HEK293 (cell line): ENCODE measurements around the gene NCOA3.

Experiments
- CTCF ChIA-PET: fragments of 350-600 bp; formaldehyde crosslinking; extraction: SDS; loops from one replicate; lab custom pipeline; 2021; ENCODE audit warnings: antibody characterized with exemption; lab: Yijun Ruan, JAX
- POLR2A ChIA-PET: fragments of 300-600 bp; formaldehyde crosslinking; extraction: SDS; loops from one replicate; lab custom pipeline; 2020; ENCODE audit warnings: antibody characterized with exemption, inconsistent platforms; lab: Yijun Ruan, JAX
- H3K27ac ChIP-seq: fragments of 200-500 bp; sonication (Bioruptor generic); 2 replicates; pipeline ENCODE4 v1.5.1; 2014; ENCODE audit warnings: low read depth, low read length, control low read depth, inconsistent platforms; ENCODE audit errors: extremely low read depth
- H3K36me3 ChIP-seq, 2 experiments: fragments of 200-500 bp in 1 of 2; sonication (Bioruptor generic) in 1 of 2; 1 replicate in 1 of 2; 2 replicates in 1 of 2; pipeline ENCODE4 v1.5.1; 2014 to 2017; ENCODE audit warnings: inconsistent platforms in 2 of 2, low read length in 2 of 2; ENCODE audit not compliant: control insufficient read depth in 2 of 2, insufficient read depth in 1 of 2
- H3K4me1 ChIP-seq: fragments of 200-500 bp; sonication (Bioruptor generic); 2 replicates; pipeline ENCODE4 v1.5.1; 2014; ENCODE audit warnings: mild to moderate bottlenecking, low read length, inconsistent platforms; ENCODE audit not compliant: control insufficient read depth, insufficient read depth
- H3K4me3 ChIP-seq: 2 replicates; pipeline ENCODE4 v1.5.1; 2011; ENCODE audit warnings: low read depth, mild to moderate bottlenecking, control low read depth, low read length, moderate library complexity
- H3K9me3 ChIP-seq: fragments of 200-500 bp; sonication (Bioruptor generic); 2 replicates; pipeline ENCODE4 v1.5.1; 2014; ENCODE audit warnings: low read depth, low read length, inconsistent platforms; ENCODE audit not compliant: control insufficient read depth, insufficient read depth
- ATF2 ChIP-seq: fragments of 450-650 bp; formaldehyde crosslinking; IDR thresholded peaks from 2 replicates; pipeline ENCODE4 v1.5.1; 2016; ENCODE audit warnings: missing biosample characterization, missing genetic modification characterization, low read depth
- BCL6B ChIP-seq: fragments of 450-650 bp; formaldehyde crosslinking; IDR thresholded peaks from 2 replicates; pipeline ENCODE4 v1.5.1; 2017; ENCODE audit warnings: missing biosample characterization, missing genetic modification characterization
- KLF1 ChIP-seq: fragments of 450-650 bp; formaldehyde crosslinking; IDR thresholded peaks from 2 replicates; pipeline ENCODE4 v1.5.1; 2016; ENCODE audit warnings: missing biosample characterization, missing genetic modification characterization
- PRDM1 ChIP-seq: fragments of 450-650 bp; formaldehyde crosslinking; IDR thresholded peaks from 2 replicates; pipeline ENCODE4; 2016; ENCODE audit warnings: missing biosample characterization, missing genetic modification characterization
- PRDM2 ChIP-seq: fragments of 450-650 bp; formaldehyde crosslinking; IDR thresholded peaks from 2 replicates; pipeline ENCODE4 v1.5.1; 2016; ENCODE audit warnings: missing biosample characterization, missing genetic modification characterization, borderline replicate concordance
- TCF7L2 ChIP-seq: IDR thresholded peaks from 2 replicates; pipeline ENCODE4 v1.6.1; 2011; ENCODE audit warnings: low read depth, mild to moderate bottlenecking, inconsistent platforms, low read length, moderate library complexity, borderline replicate concordance
- YY1 ChIP-seq: fragments of 450-650 bp; formaldehyde crosslinking; IDR thresholded peaks from 2 replicates; pipeline ENCODE4 v1.5.1; 2018; ENCODE audit warnings: missing biosample characterization, missing genetic modification characterization
- ZBTB48 ChIP-seq: fragments of 450-650 bp; formaldehyde crosslinking; IDR thresholded peaks from 2 replicates; pipeline ENCODE4 v1.5.1; 2016; ENCODE audit warnings: missing biosample characterization, missing genetic modification characterization
- ZFHX2 ChIP-seq: fragments of 450-650 bp; formaldehyde crosslinking; conservative IDR thresholded peaks from 2 replicates; pipeline ENCODE4 v1.5.1; 2016; ENCODE audit warnings: missing biosample characterization, missing genetic modification characterization
- ZFP69B ChIP-seq: fragments of 450-650 bp; formaldehyde crosslinking; IDR thresholded peaks from 2 replicates; pipeline ENCODE4 v1.5.1; 2016; ENCODE audit warnings: missing biosample characterization, missing genetic modification characterization
- ZNF23 ChIP-seq: fragments of 450-650 bp; formaldehyde crosslinking; IDR thresholded peaks from 2 replicates; pipeline ENCODE4 v1.5.1; 2016; ENCODE audit warnings: missing biosample characterization, missing genetic modification characterization, borderline replicate concordance
- ZNF302 ChIP-seq: fragments of 450-650 bp; formaldehyde crosslinking; IDR thresholded peaks from 2 replicates; pipeline ENCODE4 v1.5.1; 2016; ENCODE audit warnings: missing biosample characterization, missing genetic modification characterization, low read depth
- ZNF311 ChIP-seq: fragments of 450-650 bp; formaldehyde crosslinking; IDR thresholded peaks from 2 replicates; pipeline ENCODE4 v1.5.1; 2017; ENCODE audit warnings: missing biosample characterization, missing genetic modification characterization, borderline replicate concordance
- ZNF335 ChIP-seq: fragments of 450-650 bp; formaldehyde crosslinking; conservative IDR thresholded peaks from 2 replicates; pipeline ENCODE4 v1.5.1; 2016; ENCODE audit warnings: missing biosample characterization, missing genetic modification characterization
- ZNF571 ChIP-seq: fragments of 450-650 bp; formaldehyde crosslinking; IDR thresholded peaks from 2 replicates; pipeline ENCODE4 v1.5.0; 2017; ENCODE audit warnings: missing biosample characterization, missing genetic modification characterization
- ZSCAN16 ChIP-seq: fragments of 450-650 bp; formaldehyde crosslinking; IDR thresholded peaks from 2 replicates; pipeline ENCODE4 v1.5.1; 2016; ENCODE audit warnings: missing biosample characterization, missing genetic modification characterization
- TF ChIP-seq, protein P1 (sequence below): fragments of 450-650 bp; formaldehyde crosslinking; IDR thresholded peaks from 2 replicates; pipeline ENCODE4 v1.5.1; 2016; ENCODE audit warnings: missing biosample characterization, missing genetic modification characterization
- TF ChIP-seq, protein P2 (sequence below): sonication (generic); formaldehyde crosslinking; IDR thresholded peaks from 2 replicates; pipeline ENCODE4 v1.8.1; 2022; ENCODE audit warnings: mild to moderate bottlenecking, moderate library complexity, missing genetic modification reagents

Gene NCOA3

DNA sequence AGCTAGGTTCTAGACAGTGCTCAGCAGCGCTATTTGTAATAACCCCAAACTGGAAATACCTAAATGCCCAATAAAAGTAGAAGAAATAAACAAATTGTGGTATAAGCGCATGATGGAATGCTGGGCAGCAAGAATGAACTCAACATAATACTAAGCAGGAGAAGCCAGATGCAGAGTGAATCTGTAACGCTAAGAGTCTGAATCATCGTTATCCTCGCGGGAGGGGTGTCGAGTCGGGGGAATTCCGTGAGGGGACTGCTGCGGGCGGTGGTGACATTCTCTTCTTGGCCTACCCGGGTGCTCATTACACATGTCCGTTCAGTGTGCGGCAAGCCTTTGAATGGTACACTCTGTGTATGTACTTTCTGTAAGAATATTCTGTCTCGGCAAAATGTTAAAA lies 199.9 kb downstream of the NCOA3 start:
- no peak overlapping the region for H3K27ac ChIP-seq
- CTCF ChIA-PET, result interaction anchor here (0.6 kb wide), 1 partner anchor 23 kb away, joined by 3 read pairs; no protein-coding TSS in a partner anchor

More for the DNA sequence above, 199.9 kb downstream of the NCOA3 start:
- H3K4me3 ChIP-seq, result no peak overlapping the region
- no peak for TF ChIP-seq ZNF571 (tag by site-specific recombination)
- no peak for TF ChIP-seq ZBTB48 (tag by site-specific recombination)
- TF ChIP-seq TCF7L2, result no peak
- TF ChIP-seq ZNF302 (tag by site-specific recombination), result no peak
- no peak for TF ChIP-seq ZFP69B
- no peak for TF ChIP-seq ZNF23 (tag by site-specific recombination)
- no peak for TF ChIP-seq BCL6B (tag by site-specific recombination)
- TF ChIP-seq ATF2 (tag by site-specific recombination), result no peak
- TF ChIP-seq ZNF335 (tag by site-specific recombination), result no peak
- TF ChIP-seq, protein P1, sequence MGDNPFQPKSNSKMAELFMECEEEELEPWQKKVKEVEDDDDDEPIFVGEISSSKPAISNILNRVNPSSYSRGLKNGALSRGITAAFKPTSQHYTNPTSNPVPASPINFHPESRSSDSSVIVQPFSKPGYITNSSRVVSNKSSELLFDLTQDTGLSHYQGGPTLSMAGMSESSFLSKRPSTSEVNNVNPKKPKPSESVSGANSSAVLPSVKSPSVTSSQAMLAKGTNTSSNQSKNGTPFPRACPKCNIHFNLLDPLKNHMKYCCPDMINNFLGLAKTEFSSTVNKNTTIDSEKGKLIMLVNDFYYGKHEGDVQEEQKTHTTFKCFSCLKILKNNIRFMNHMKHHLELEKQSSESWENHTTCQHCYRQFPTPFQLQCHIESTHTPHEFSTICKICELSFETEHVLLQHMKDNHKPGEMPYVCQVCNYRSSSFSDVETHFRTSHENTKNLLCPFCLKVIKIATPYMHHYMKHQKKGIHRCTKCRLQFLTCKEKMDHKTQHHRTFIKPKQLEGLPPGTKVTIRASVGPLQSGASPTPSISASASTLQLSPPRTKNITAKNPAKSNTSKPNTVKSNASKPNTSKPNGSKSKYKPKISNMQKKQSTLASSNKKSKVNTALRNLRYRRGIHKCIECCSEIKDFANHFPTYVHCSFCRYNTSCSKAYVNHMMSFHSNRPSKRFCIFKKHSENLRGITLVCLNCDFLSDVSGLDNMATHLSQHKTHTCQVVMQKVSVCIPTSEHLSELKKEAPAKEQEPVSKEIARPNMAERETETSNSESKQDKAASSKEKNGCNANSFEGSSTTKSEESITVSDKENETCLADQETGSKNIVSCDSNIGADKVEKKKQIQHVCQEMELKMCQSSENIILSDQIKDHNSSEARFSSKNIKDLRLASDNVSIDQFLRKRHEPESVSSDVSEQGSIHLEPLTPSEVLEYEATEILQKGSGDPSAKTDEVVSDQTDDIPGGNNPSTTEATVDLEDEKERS, result no peak
- no peak for TF ChIP-seq KLF1
- no peak for TF ChIP-seq PRDM1 (tag by site-specific recombination)
- TF ChIP-seq ZNF311, result no peak
- TF ChIP-seq, protein P2, sequence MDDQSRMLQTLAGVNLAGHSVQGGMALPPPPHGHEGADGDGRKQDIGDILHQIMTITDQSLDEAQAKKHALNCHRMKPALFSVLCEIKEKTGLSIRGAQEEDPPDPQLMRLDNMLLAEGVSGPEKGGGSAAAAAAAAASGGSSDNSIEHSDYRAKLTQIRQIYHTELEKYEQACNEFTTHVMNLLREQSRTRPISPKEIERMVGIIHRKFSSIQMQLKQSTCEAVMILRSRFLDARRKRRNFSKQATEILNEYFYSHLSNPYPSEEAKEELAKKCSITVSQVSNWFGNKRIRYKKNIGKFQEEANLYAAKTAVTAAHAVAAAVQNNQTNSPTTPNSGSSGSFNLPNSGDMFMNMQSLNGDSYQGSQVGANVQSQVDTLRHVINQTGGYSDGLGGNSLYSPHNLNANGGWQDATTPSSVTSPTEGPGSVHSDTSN (CRISPR knock-in tag), result no peak
- TF ChIP-seq PRDM2 (tag by site-specific recombination), result no peak
- no peak for TF ChIP-seq ZFHX2 (tag by site-specific recombination)
- no peak for TF ChIP-seq ZSCAN16 (tag by site-specific recombination)
- TF ChIP-seq YY1 (tag by site-specific recombination), result no peak
- POLR2A ChIA-PET, result no interaction called here
- H3K9me3 ChIP-seq, result no peaks in the 10 kb centered on the region
- peaks cover 0 to 29% of the 10 kb centered on the region in 2 experiments; a peak in 2 of 3 replicates for H3K36me3 ChIP-seq
- no peaks in the 10 kb centered on the region for H3K4me1 ChIP-seq
